GM18951 (cell line): ENCODE results near the gene SLC46A2.

Experiments
- POLR2A ChIP-seq: IDR thresholded peaks from 4 replicates; pipeline ENCODE4 v1.6.1; 2011; ENCODE audit warnings: mild to moderate bottlenecking; ENCODE audit not compliant: insufficient read length, insufficient read depth; ENCODE audit errors: extremely low read depth
- in situ Hi-C: fragments of 300-500 bp; cut with MboI; formaldehyde crosslinking; loops from one replicate; pipeline ENCODE4 v1.12.0; 2022; ENCODE audit warnings: low sequenced_read_pairs, mixed read lengths, inconsistent platforms; ENCODE audit not compliant: unreplicated experiment

Gene SLC46A2

GRCh38 chr9:112844771-112845542, 45.7 kb downstream of the SLC46A2 start:
- in situ Hi-C loops = no loop called here

GRCh38 chr9:112842555-112842954, 48.1 kb downstream of the SLC46A2 start:
- in situ Hi-C loops = no loop called here
- no peak for TF ChIP-seq POLR2A

More at GRCh38 chr9:112844771-112845542, 45.7 kb downstream of the SLC46A2 start:
- no peak for TF ChIP-seq POLR2A

GRCh38 chr9:112841261-112841660, 49.4 kb downstream of the SLC46A2 start:
- TF ChIP-seq POLR2A = no peak
- in situ Hi-C loops = no loop called here

GRCh38 chr9:112839331-112839730, 51.3 kb downstream of the SLC46A2 start:
- in situ Hi-C loops = loop anchor here (10.0 kb wide), 1 partner anchor 55 kb away; the partner anchor contains the start of gene SLC46A2
- TF ChIP-seq POLR2A = no peak

- TF ChIP-seq POLR2A = no peak
- in situ Hi-C loops = loop anchor here (10.0 kb wide), 1 partner anchor 56 kb away; the partner anchor contains the start of gene SLC46A2
Measured at GRCh38 chr9:112838342-112838741, 52.3 kb downstream of the SLC46A2 start.

GRCh38 chr9:112836394-112836793, 54.3 kb downstream of the SLC46A2 start:
- no peak for TF ChIP-seq POLR2A
- in situ Hi-C loops = loop anchor here (10.0 kb wide), 1 partner anchor 58 kb away; the partner anchor contains the start of gene SLC46A2

- no peak for TF ChIP-seq POLR2A
- in situ Hi-C loops = loop anchor here (10.0 kb wide), 1 partner anchor 62 kb away; the partner anchor contains the start of gene SLC46A2
Measured at GRCh38 chr9:112833081-112833480, 57.6 kb downstream of the SLC46A2 start.

- in situ Hi-C loops = loop anchor here (10.0 kb wide), 1 partner anchor 63 kb away; the partner anchor contains the start of gene SLC46A2
- TF ChIP-seq POLR2A = no peak
Measured at GRCh38 chr9:112831969-112832368, 58.7 kb downstream of the SLC46A2 start.

GRCh38 chr9:112831281-112831851, 59.3 kb downstream of the SLC46A2 start:
- in situ Hi-C loops = loop anchor here (10.0 kb wide), 1 partner anchor 63 kb away; the partner anchor contains the start of gene SLC46A2
- TF ChIP-seq POLR2A = no peak
